ENCODE data around the gene TXLNA.
A peak's percentile ranks its signal among the peaks of the same experiment; 100 is the strongest.

The TXLNA gene

DNA sequence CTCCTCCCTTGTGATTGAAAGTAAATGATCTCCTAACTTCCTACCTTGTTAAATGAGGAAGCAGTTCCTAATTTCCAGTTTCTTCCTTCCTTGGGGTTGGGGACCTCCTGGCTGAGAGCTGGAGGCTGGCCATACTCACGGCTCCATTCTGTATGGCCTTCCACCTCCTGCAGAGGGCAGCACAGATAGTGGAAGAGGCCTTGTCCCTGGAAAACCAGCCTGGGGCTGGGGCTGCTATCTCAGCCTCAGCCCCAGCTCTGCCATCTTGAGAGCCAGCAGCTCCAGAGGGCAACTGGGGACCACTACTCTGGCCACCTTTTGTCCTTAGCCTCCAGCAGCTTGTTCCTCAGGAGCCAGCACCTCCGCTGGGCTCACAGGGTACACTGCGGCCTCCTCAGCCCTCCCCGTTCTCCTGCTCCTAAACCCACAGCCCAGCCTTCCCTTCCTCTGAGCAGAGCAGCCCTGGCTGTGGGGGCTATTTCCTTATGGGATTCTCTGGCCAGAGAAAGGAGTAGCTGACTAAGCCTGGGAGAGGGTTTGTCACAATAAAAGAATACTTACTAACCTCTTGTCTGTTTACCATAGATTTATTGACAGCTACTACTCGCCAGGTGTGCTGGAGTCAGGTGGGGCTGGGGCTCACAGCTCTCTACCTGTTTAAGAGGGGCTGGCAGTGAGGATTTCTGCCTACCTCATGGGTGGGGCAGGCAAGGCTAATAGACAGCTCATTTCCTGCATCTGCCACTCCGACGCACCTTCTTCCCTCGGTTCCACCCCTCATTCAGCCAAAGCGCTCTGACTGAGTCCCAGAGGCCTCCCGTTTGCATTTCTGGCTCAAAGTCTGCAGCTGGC, 36.4 kb downstream of the TXLNA start:
- DNase-seq: no peak

DNA sequence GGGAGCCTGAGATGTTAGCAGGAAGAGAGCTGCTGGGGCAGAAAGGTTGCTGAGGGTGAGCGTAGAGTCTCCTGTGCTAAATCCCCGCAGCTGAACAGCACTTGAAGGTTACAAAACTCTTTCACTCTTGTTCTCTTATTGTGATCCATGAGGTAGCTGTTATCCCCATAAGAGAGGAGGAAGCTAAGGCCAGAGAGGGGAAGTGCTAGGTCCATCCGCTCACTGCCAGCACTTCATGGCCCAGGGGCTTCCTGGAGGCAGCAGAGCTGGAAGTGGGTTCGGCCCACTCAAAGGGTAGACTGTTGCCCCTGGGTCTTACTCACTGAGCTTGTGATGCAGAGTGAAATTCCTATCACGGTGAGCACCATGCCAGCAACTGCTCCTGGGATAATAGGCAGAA, 37.1 kb downstream of the TXLNA start:
- no peak for DNase-seq

DNA sequence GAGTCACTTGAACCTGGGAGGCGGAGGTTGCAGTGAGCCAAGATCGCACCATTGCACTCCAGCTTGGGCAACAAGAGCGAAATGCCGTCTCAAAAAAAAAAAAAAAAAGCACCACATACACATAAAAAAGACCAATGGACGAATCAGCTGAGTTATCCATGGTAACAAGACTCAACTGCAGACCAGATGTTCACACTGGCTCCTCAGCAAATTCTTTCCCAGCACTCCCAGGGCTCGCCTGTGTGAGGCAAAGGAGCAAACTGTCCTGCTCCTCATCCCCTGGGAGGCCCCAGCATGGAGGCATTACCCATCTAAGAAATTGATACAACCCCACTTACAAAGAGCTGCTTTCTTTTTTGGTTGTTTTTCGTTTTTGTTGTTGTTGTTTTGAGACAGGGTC, 39.5 kb downstream of the TXLNA start:
- no peak for DNase-seq

DNA sequence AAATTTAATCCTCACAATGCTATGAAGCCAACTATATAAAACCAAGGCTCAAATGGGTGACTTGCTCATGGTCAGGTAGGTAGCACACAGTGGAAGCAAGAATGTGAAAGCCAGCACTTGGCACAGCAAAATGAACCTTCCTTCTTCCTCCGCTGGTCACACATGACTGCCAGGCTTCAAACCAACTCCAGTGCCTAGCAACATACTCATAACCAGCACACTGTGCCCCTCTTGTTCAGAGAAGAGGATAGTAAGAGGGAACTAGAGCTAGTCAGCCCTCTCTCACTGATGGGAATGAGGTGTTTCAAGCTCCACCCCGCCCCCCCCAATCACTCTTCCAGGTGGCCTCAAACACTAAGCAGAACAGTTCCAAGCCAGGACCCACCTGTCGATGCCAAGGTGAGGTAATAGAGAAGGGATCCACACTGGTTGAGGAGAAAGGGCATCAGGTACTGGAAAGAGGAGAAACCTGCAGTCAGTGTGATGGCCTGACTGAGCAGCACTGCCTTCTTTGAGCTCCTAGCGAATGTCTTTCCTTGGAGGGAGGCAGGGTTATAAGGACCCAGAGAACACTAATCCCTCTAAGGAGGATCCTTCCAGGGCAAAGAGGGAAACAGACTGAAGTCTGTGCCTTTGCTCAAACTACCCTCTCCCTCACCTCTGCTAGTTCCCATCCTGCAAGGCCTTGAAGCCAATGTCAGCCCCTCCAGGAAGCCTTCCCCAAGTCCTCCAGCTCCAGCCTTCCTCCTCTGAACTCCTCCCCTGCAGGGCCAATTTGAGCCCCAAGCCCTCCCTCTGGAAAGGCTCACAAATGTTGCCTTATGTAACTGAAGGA, 41.5 kb downstream of the TXLNA start:
- no peak for DNase-seq

DNA sequence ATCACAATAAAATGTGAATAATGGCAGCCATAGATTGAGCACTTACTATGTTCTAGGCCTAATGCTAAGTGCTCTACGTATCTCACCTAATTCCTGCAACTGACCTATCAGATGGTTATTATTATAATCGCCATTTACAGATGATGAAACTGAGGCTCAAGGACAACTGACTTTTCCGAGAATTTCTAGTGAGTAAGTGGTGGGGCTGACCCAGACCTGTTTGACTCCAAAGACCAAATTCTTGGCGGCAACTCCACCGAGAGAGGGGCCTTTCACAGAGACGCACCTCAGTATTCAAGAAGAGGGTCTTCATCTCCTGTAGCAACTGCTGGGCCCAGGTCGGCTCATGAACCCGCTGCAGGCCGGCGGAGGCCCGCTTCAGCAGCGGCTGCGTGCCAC, 42.1 kb downstream of the TXLNA start:
- no peak for DNase-seq

DNA sequence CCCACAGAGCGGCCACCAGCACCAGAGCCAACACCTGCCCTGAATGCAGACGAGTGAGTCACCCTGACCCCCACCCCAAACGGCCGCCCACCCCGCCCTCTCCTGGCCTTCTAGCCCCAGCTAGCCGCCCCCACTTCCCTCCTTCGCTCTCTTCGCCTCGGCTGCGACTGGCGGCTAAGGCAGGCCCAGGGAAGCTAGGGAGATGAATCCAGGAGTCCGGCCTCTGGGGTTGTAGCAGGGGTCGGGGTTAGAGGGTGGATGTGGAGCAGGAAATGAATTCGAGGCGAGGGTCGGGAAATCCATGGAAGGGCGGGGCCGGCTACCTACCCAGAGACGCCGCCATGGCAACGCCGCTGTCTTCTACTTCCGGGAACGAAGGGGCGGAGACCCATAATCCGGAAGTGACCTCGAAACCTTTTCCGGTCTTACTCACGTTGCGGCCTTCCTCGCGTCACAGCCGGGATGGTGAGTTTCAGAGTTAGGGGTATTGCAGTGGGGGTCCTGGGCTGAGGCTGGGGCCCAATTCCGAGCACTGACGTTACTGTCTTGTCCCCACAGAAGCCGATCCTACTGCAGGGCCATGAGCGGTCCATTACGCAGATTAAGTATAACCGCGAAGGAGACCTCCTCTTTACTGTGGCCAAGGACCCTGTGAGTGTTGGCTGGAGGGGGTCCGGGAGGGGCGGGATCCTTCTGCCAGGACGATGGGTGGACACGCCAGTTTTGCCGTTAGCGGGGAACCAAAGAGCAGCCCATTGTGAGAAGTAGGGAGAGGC, 42.7 kb downstream of the TXLNA start, which contains the start of the genes EIF3I and TMEM234:
EIF3I (plus strand) TSS at position 428 of the 776 bp plus-strand sequence; CDS start at position 463, 35 bp downstream.
TMEM234 (minus strand) TSS at position 374 of the 776 bp plus-strand sequence; CDS start at position 343, 31 bp downstream.
- DNase-seq: peak; percentile 69

DNA sequence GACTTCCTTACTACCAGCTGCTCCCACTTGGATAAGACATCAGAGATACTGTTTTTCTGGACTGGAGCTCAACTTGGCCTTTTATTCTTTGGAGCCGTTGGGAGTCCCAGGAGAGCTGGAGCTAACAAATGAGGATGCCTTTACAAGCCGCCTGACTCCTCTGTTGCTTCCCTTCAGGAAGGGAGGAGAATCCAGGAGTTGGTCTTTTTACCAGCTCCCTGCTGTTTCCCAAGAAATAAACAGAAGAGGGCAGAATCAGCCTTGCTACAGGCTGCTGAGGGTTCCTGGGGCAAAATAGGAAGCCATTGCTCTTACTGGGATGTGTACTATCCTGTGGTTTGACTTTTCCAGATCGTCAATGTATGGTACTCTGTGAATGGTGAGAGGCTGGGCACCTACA, 44.2 kb downstream of the TXLNA start:
- DNase-seq: no peak

DNA sequence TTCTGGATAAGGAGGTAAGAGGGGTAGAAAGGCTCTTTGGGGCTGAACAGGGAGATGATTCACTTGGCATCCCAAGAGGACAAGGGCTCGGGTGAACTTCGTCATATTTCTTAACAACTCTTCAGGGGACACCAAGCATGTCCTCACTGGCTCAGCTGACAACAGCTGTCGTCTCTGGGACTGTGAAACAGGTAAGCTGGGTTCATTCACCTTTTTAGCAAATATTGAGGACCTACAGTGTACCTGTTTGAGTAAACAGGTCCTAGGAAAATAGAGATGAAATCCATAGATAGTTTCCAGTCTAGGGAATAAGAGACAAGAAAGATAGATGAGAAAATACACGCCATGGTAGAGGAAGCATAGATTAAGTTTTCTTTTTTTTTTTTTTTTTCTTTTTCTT, 44.8 kb downstream of the TXLNA start:
- DNase-seq: no peak

DNA sequence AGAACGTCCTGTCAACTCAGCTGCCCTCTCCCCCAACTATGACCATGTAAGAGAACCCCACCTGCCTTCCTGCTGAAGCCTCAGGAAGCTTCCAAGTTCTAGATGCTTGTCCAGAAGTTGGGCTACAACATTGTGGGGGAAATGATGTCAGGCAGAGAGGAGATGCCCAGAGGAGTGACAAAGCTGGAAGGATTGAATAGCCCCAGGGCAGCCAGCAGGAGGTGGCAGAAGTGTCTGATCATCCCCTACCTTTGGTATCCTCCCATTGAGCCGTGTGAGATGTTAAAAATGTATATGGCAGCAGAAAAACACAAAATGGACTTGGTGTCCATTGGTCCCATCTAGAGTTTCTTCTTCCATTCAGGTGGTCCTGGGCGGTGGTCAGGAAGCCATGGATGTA, 49.3 kb downstream of the TXLNA start:
- DNase-seq: no peak

DNA sequence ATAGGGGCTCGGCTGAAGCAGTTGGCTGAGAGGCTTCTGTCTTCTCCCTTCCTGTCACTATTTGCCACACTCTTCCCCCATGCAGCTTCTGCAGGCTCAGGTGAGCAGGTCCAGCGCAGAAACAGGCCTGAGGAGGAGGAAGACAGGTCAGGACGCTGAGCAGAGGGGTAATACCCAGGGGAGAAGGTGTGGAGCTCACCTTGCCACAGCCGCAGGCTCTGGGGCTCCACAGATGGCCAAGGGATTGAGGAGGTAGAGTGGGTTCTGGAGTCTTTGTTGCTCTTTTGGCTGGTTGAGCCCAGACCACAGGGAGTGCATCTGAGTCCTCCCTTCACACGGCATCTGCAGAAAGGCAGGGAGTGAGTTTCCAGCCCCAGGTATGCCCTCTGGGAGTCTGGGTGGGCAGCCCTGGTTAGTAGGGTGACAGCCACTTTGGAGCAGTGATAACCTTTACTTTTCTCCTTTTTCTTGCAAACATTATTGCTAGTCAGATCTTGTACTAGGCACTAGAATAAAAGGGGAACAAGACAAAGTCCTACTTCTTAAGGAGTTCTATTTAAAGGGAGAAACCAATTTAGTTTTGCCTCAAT, 52.5 kb downstream of the TXLNA start:
- DNase-seq: no peak

DNA sequence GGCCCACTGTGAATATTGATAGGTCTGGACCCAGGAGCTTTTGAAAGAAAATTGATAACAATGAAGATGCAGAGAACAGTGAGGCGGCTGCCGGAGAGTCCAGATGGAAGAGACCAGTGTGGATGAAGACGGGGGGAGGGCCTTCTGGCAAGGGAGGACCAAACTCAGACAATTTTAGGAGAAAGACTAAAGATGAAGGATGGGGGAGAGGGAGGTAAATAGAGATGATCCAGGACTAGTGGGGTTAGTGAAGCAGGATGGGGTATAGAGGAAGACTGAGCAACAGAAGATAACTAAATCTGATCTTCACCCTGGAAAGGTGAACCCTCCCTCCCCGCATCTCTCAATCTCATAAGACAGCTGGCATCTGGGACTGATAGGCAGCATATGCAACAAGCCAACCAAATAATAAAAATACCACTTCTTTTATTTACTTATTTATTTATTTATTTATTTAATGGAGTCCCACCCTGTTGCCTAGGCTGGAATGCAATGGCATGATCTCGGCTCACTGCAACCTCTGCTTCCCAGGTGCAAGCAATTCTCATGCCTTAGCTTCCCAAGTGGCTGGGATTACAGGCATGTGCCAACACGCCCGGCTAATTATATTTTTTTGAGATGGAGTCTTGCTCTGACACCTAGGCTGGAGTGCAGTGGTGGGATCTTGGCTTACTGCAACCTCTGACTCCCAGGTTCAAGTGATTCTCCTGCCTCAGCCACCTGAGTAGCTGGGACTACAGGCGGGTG, 53.3 kb downstream of the TXLNA start:
- no peak for DNase-seq

DNA sequence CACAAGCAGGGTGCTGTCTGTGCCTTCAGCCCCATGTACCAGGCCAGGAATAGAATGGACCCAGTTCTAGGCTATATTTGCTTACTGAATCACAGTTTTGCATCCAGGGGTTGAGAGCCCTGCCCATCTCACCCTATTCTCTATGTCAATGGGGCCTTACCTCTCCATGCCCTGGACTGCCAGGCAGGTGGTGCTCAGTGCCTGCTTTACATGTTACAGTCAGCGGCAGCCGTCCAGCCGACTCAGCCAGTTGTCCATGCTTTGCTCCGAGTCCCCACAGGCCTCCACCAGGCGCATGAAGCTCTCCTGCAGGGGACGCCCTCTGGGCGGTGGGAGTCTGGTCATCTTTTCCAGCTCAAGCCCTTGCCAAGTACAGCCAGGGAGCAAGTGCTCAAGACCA, 55.3 kb downstream of the TXLNA start:
- DNase-seq: no peak

DNA sequence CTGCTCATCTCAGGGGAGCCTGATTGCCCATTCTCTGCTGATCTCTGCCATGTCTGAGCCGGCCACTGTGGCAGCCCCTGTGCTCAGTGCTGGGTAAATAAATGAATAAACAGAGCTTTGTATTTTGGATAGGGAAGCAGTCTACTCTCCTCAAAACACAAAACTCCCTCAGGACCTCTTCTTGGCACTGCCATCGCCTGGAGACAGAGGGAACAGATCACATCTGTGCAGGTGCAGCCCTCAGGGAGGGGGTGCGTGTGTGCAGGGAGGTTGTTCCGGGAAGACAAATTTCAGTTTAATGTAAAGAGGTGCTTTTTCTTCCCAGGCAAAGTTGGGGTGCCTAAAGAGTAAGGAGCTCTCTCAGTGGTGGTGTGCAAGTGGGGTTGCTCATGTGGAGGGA, 59.9 kb downstream of the TXLNA start:
- no peak for DNase-seq

DNA sequence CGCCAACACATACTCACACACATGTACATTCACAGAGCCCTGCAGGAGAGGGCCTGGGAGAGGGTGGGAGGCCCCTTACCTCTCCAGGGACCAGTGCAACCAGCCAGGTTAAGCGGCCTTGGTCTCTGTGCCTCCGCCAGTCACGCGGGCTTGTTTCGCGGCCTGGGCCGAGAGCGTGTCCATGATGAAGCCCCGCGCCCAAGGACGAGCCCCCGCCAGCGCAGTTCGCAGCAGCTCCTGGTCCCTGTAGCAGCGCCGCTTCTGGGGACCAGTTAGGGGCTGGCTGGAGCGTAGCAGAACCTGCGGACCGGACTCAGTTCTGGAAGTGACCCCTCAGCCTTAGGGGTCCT, 60.3 kb downstream of the TXLNA start:
- DNase-seq: no peak

DNA sequence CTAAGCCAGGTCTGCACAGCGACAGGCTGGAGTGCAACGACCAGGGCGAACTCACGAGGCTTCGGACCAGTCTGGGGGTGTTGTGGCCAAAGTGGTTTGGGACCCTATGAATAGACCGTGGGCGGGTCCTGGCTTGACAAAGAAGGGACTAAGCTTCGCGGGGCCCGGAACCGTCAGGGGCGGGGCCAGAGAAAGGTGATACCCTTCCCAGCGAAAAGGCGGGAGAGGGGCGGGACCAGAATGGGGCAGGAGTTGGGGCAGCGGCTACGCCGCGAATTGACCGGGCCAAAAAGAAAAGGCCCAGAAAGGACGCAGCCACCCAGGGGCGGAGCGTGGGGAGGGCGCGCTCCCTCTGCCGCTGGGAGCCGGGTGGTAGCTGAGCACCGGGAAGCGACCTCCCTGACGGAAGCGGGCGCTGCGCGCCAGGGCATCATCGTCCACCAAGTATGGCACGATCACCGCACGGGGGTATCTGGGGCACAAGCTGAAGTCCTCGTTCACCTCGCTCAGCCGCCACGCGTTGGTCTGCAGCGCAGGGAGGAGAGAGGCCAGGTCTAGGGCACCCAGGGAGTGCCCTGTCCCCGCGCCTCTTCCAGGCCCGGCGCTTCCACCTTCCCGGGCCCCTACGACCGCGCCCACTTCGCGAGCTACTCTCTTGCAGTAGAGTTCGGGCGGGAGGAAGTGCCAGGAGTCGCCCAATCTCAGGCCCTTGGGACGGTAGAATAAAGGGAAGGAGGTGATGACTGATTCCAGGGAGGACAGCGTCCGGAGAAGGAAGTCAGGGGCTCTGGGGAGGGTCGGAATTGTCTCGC, 60.9 kb downstream of the TXLNA start:
- no peak for DNase-seq

DNA sequence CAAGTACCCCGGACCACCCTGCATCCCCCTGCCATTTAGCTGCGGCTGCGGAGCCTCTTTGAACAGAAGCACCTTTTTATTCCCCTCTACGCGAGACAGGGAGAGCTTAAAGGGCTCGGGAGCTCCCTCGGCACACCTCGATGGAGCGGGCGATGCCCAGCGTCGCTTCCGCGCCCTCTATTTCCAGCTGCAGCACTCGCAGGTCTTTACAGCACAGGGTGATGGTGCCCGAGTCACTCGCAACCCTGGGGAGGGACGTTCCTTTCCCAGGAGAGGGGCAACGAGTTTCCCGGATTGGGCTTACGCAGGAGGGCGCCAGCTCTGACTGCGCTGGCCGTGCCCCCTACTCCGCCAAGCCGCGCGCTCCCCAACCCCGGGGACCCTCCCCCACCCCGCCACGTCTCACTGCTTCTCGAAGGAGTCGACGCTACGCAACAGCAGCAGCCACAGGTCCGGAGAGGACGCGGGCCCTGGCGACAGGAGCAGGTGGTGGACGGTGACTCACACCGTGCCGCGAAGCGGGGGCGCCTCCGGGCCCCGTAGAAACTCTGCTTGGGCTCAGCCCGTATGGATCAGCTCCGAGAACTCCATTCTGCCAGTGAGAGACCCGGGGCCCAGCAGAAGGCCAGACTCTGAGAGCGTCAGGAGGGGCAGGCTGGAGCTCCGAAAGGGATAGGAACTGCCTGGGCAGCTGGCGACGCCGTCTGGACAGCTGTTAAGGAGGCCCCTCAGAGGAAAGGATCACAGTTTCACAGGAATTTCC, 61.7 kb downstream of the TXLNA start:
- peak; percentile 59 for DNase-seq

DNA sequence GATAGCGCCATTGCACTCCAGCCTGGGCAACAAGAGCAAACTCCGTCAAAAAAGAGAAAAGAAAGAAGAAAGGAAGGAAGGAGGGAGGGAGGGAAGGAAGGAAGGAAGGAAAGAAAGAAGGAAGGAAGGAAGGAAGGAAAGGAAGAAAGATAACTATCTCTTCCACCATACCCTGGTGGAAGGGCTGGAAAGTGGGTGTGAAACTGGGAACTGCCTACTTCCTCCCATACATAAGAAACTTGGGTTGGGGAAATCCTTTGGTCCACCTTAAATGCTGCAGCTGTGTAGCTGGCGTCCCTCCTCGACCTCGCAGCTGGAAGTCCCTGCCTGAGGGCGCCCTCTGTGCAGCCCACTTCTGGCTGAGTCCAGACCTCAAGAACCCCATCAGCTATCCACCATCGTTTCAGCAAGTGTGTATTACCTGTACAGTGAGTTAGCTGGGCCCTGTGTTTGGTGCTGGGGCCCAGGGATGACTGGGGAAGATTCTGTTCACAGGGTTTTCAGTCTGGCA, 62.9 kb downstream of the TXLNA start:
- no peak for DNase-seq

DNA sequence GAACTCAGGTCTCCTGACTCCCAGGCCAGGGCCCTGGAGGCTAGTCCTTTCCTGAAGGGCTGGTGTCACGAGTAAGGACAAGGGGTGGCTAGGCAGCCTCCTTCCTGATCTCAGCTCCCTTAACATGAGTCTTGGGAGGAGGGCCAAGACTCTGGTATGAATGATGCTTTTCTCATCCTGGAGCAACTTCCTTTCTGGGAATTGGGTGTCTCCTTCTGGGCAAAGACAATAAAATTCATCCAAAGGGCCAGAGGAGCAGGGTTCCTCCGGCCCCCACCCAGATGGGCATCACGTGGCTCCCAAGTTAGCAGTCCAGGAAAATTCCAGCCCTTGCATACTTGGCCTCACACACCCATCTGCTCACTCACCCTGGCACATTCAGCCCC, 67.4 kb downstream of the TXLNA start, which contains the start of gene FAM167B:
FAM167B (plus strand) TSS at position 335 of the 386 bp plus-strand sequence. CDS start 200 bp downstream, outside the sequence.
- no peak for DNase-seq

DNA sequence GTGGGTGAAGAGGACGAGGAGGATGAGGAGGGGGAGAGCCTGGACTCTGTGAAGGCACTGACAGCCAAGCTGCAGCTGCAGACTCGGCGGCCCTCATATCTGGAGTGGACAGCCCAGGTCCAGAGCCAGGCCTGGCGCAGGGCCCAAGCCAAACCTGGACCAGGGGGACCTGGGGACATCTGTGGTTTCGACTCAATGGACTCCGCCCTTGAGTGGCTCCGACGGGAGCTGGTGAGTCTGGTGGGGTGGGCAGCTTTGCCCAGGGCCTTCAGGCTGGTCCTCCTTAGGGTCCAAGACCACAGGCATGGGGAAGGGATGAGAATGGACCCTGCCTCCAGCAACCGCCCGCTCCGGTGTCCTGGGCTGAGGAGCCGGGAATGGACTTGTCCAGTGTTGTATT, 68.0 kb downstream of the TXLNA start:
- DNase-seq: no peak

All from DMS 273 treated with DMSO at 0.1 percent for 48 hours (cell line).